ENCODE data around the gene C1QTNF6. TPM values are rescaled to one million over a fixed set of nuclear protein-coding genes. Genes with fewer than 3 reads are reported as not detected.

C1QTNF6 gene
- total and polyA plus RNA-seq, 2 of the 8 experiments (the other 6 are each of a cell fraction or from before 2014, with no cell fraction given): 3.1 to 6.5 TPM

GRCh38 chr22:37232140-37232998 lies 44.3 kb upstream of the C1QTNF6 start:
- WGBS, 2 experiments (ENCODE audit: extremely low coverage in 1 of 2, insufficient coverage in 1 of 2, insufficient read length in 1 of 2, insufficient replicate concordance in 2 of 2, low coverage in 1 of 2, low lambda C conversion rate in 2 of 2, missing lambda C conversion rate in 1 of 2): 95% methylated on average over 15 of the region's 15 CpGs; no CpG with 5 or more reads in 1 of the 2 experiments
- Histone ChIP-seq H2BK20ac (ENCODE audit: low read length) (no peak overlapping the region), H3K9ac (replicated peaks in 1 of 4; ENCODE audit: extremely low read depth in 1 of 4, low read depth in 3 of 4, low read length in 3 of 4) (peak overlapping the region in 1 of 4 experiments; percentile 30; a peak in 1 of 7 replicates), H2AK5ac (ENCODE audit: low read depth, low read length) (no peak overlapping the region), H3K4me1 (replicated peaks in 1 of 4; ENCODE audit: control insufficient read depth in 3 of 4, insufficient read depth in 4 of 4, low read length in 3 of 4) (peaks cover 0 to 3% (median under 1%) of the 10 kb centered on the region in 4 experiments; a peak in 1 of 7 replicates), H4K20me1 (replicated peaks in 1 of 2; ENCODE audit: control insufficient read depth in 1 of 2, insufficient read depth in 2 of 2, low read length in 2 of 2) (no peaks in the 10 kb centered on the region), H3K23me2 (ENCODE audit: low read depth, low read length) (peaks cover under 1% of the 10 kb centered on the region; the same call in 1 of the 2 replicates), H3K14ac (ENCODE audit: insufficient read length) (no peak overlapping the region), H2BK5ac (ENCODE audit: low read depth, low read length) (no peak overlapping the region), H4K8ac (ENCODE audit: extremely low read depth, insufficient read depth, low read length) (no peak overlapping the region), H3K79me1 (ENCODE audit: low read depth, low read length) (no peaks in the 10 kb centered on the region), H3K56ac (replicated peaks; ENCODE audit: insufficient read length, low read depth, low read length) (no peak overlapping the region), H4K5ac (ENCODE audit: insufficient read length, low read depth, low read length) (no peak overlapping the region), H4K91ac (replicated peaks; ENCODE audit: insufficient read length, low read length) (no peak overlapping the region), H2BK12ac (ENCODE audit: low read depth, low read length) (no peak overlapping the region), H2BK120ac (replicated peaks; ENCODE audit: low read depth, low read length) (no peak overlapping the region), H3K23ac (ENCODE audit: insufficient read length) (no peak overlapping the region), H3K18ac (ENCODE audit: extremely low read depth, low read length) (no peak overlapping the region), H3K9me3 (ENCODE audit: insufficient read depth in 2 of 2, low read depth in 1 of 2, low read length in 1 of 2) (no peaks in the 10 kb centered on the region), H3K27me3 (replicated peaks in 1 of 4; ENCODE audit: control insufficient read depth in 3 of 4, extremely low read depth in 1 of 4, insufficient read depth in 3 of 4, low read length in 3 of 4) (no peaks in the 10 kb centered on the region), H3K36me3 (ENCODE audit: control insufficient read depth in 2 of 4, insufficient read depth in 4 of 4, low read length in 3 of 4) (no peaks in the 10 kb centered on the region), H3K4me3 (ENCODE audit: extremely low read depth in 1 of 4, insufficient read depth in 2 of 4, low read depth in 3 of 4, low read length in 4 of 4) (no peak overlapping the region), H3K79me2 (ENCODE audit: control insufficient read depth in 1 of 2, insufficient read depth in 2 of 2, low read length in 2 of 2) (no peaks in the 10 kb centered on the region), H3K27ac (ENCODE audit: low read depth, low read length) (no peak overlapping the region), H3K4me2 (ENCODE audit: insufficient read depth in 1 of 2, low read depth in 2 of 2, low read length in 2 of 2) (no peak overlapping the region), H2AFZ (ENCODE audit: low read length) (no peak overlapping the region), H2BK15ac (ENCODE audit: low read length) (no peak overlapping the region), H3K4ac (replicated peaks; ENCODE audit: insufficient read length, low read depth, low read length) (no peak overlapping the region)
- no peak for TF ChIP-seq KDM4A (IDR thresholded peaks at IDR 0.05; ENCODE audit: low read depth, low read length, severe bottlenecking)
- no peak for TF ChIP-seq TAF1 (IDR thresholded peaks at IDR 0.05; ENCODE audit: low read depth, low read length)
- TF ChIP-seq GTF2F1 (IDR thresholded peaks at IDR 0.05; ENCODE audit: borderline replicate concordance, low read depth, low read length): no peak
- no peak for TF ChIP-seq SP4 (IDR thresholded peaks at IDR 0.05; ENCODE audit: low read length)
- no peak for TF ChIP-seq SIX5 (IDR thresholded peaks at IDR 0.05; ENCODE audit: low read depth, low read length)
- TF ChIP-seq POLR2A (IDR thresholded peaks at IDR 0.05; ENCODE audit: control extremely low read depth in 1 of 2, low read depth in 2 of 2, low read length in 2 of 2): no peak
- TF ChIP-seq PHF8 (conservative IDR thresholded peaks at IDR 0.05; ENCODE audit: low read depth, low read length): no peak
- TF ChIP-seq SP2 (IDR thresholded peaks at IDR 0.05; ENCODE audit: low read length): no peak
- no peak for TF ChIP-seq HDAC2 (IDR thresholded peaks at IDR 0.05; ENCODE audit: borderline replicate concordance in 1 of 2, low read depth in 2 of 2, low read length in 2 of 2)
- no peak for TF ChIP-seq TCF12 (IDR thresholded peaks at IDR 0.05; ENCODE audit: low read depth, low read length)
- TF ChIP-seq TAF7 (optimal IDR thresholded peaks at IDR 0.05; ENCODE audit: borderline replicate concordance, low read depth, low read length): no peak
- TF ChIP-seq POU5F1 (IDR thresholded peaks at IDR 0.05; ENCODE audit: low read depth, low read length): no peak
- TF ChIP-seq EGR1 (IDR thresholded peaks at IDR 0.05; ENCODE audit: borderline replicate concordance, low read depth, low read length): no peak
- TF ChIP-seq JUND (IDR thresholded peaks at IDR 0.05; ENCODE audit: low read length): no peak
- DNase-seq (ENCODE audit: low read depth in 1 of 2, low spot score in 2 of 2) (no peak), FAIRE-seq (no peak)
- POLR2A ChIA-PET (ENCODE audit: partially characterized antibody): no interaction called here
- CTCF ChIA-PET (ENCODE audit: partially characterized antibody): no interaction called here

Data from H1 (cell line).